H1 (cell line): ENCODE results near the gene RP9. TPM values are rescaled to one million over a fixed set of nuclear protein-coding genes. Genes with fewer than 3 reads are reported as not detected.

Experiments used
- BCL11A ChIP-seq, 2 experiments: IDR thresholded peaks; one replicate each; pipeline ENCODE4 v1.6.1; 2011; ENCODE audit warnings: low read depth in 2 of 2, low read length in 2 of 2, mild to moderate bottlenecking in 2 of 2
- RFX5 ChIP-seq: IDR thresholded peaks from 2 replicates; pipeline ENCODE4 v1.6.1; 2011; ENCODE audit warnings: low read depth, low read length, improper control_type of control experiment, borderline replicate concordance
- SIN3A ChIP-seq, 2 experiments: IDR thresholded peaks in 1 of 2; conservative IDR thresholded peaks in 1 of 2; 2 replicates each; pipeline ENCODE4 v1.6.1; 2011 to 2012; ENCODE audit warnings: low read length in 2 of 2, improper control_type of control experiment in 1 of 2, low read depth in 1 of 2, mild to moderate bottlenecking in 1 of 2
- SP4 ChIP-seq: IDR thresholded peaks from 2 replicates; pipeline ENCODE4 v1.6.1; 2012; ENCODE audit warnings: low read length, inconsistent platforms
- TEAD4 ChIP-seq: IDR thresholded peaks from 2 replicates; pipeline ENCODE4 v1.6.1; 2012; ENCODE audit warnings: low read depth, low read length, inconsistent platforms, mixed read lengths
- polyA plus RNA-seq, 7 experiments: library from polyadenylated mRNA; depleted of rRNA in 3 of 7; stranded (reverse) in 5 of 7; unstranded in 2 of 7; fragments of >200 nt in 5 of 7; fragments of 200-250 nt in 2 of 7; gene quantifications; 1 replicate in 5 of 7; 2 replicates in 1 of 7; 4 replicates in 1 of 7; pipeline versions ENCODE4 v1.2.1 to v1.2.3, GENCODE V29; 2011 to 2013; ENCODE audit warnings: missing spikeins in 2 of 7, mixed read lengths in 2 of 7
- small RNA-seq: library from polyadenylated mRNA; stranded (forward); fragments of <200 nt; extraction: miRNeasy Mini kit (QIAGEN cat#:217004); gene quantifications from one replicate; pipeline ENCODE3, GENCODE V24; 2013; ENCODE audit not compliant: insufficient read depth
- total RNA-seq: library from RNA; stranded (reverse); fragmentation: NEBNext Ultra II Directional; extraction: Animal tissue kit (Norgen Biotek cat#: 25700); gene quantifications from 2 replicates; pipeline ENCODE4 v1.2.1, GENCODE V29; 2021

Gene RP9
- total and polyA plus RNA-seq, 2 of the 8 experiments (the other 6 are each of a cell fraction or from before 2014, with no cell fraction given), result 11.0 to 12.4 TPM

- TF ChIP-seq SP4 (no peak), RFX5 (no peak), TEAD4 (no peak), SIN3A (conservative IDR thresholded peaks at IDR 0.05 in 1 of 2, IDR thresholded peaks at IDR 0.05 in 1 of 2; ENCODE audit: low read depth in 1 of 2, low read length in 2 of 2) (no peak), BCL11A (IDR thresholded peaks at IDR 0.05; ENCODE audit: low read depth in 2 of 2, low read length in 2 of 2) (no peak)
These were observed 64.2 kb downstream of the RP9 start (continued) for GRCh38 chr7:33044986-33045385.

Small RNA genes within 50 kb of the gene (small RNA-seq; reads per million reads assigned to genes)
- gene AC074338.1 (not detected), gene RN7SL505P (not detected)

Other genes starting within 250 kb of the RP9 start
- 23.4 and 25.7 TPM in 2 replicates for gene KBTBD2, start 217.6 kb downstream of the RP9 start, total RNA-seq
- gene KBTBD2, start 217.6 kb downstream of the RP9 start, polyA plus RNA-seq (2011; rRNA removed), result 7.4 and 13.1 TPM in 2 replicates
- gene FKBP9, start 152.0 kb downstream of the RP9 start, total RNA-seq, result 9.9 and 10.1 TPM in 2 replicates
- 7.2 and 7.9 TPM in 2 replicates for gene FKBP9, start 152.0 kb downstream of the RP9 start, polyA plus RNA-seq (2011; rRNA removed)
- 22.7 and 23.0 TPM in 2 replicates for gene NT5C3A, start 46.6 kb downstream of the RP9 start, total RNA-seq
- gene NT5C3A, start 46.6 kb downstream of the RP9 start, polyA plus RNA-seq (2011; rRNA removed), result 4.4 and 7.5 TPM in 2 replicates
- gene BBS9, start 20.2 kb upstream of the RP9 start, total RNA-seq, result 22.3 and 27.2 TPM in 2 replicates
- gene BBS9, start 20.2 kb upstream of the RP9 start, polyA plus RNA-seq (2011; rRNA removed), result 25.0 and 37.0 TPM in 2 replicates